Measurements from ENCODE around the gene SGSM2. TPM values are rescaled to one million over a fixed set of nuclear protein-coding genes. Genes with fewer than 3 reads are reported as not detected.

SGSM2 gene
- total and polyA plus RNA-seq, 8 donors, result 31.2 to 224 (median 56.0) TPM

DNA sequence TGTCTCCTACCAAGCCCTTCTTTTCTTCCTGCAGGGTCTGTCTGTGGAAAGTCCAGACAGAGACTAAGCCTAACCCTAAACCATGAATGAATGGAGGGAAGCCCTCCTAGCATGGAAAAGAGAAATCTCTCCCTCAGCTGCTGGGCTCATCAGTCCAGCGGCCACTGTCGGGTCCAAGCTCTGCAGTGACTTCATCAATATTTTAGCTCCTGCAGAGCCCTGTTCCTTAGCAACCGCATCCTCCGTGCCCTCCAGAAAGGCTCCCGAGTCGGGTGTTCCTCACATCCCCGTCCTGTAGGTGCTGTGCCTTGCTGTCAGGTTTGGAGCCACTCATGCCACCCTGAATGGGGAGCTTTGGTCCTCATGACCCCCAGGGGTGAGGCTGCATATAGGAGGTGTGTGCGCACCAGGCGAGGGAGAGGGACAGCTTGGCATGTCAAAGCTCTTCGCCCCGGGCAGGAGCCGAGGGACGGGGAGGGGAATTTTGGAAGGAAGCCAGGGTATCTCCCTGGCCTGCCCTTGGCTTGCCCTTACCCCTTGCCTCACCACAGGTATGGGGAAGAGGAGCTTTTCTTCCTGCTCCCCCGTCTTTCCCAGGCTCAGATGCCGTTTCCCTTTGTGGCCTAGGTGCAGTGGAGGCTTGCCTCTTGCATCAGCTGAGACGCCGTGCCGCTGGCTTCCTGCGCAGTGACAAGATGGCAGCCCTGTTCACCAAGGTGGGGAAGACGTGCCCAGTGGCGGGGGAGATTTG is 23.9 kb downstream of the SGSM2 start:
- intact Hi-C loops (cut with DNase I; ENCODE audit: low total_unique reads), result loop anchor here (10.0 kb wide), 1 partner anchor 54 kb away; no protein-coding TSS in a partner anchor
- no peak for DNase-seq
- TF ChIP-seq EP300 (IDR thresholded peaks at IDR 0.05) (no peak), POLR2AphosphoS5 (IDR thresholded peaks at IDR 0.05) (peak in 1 of 3 donors; percentile 18)
- no peak overlapping the region for H3K27ac ChIP-seq
- H3K27me3 ChIP-seq, result no peaks in the 10 kb centered on the region
- H3K9me3 ChIP-seq, result no peaks in the 10 kb centered on the region
- 57 to 78% (median 67%) methylated on average over 20 to 21 of the region's 21 CpGs for WGBS, 5 donors
- peaks cover 13 to 67% (median 46%) of the 10 kb centered on the region in 4 donors for H3K36me3 ChIP-seq
- no peak overlapping the region for H3K4me3 ChIP-seq
- peaks cover 10 to 31% (median 20%) of the 10 kb centered on the region in 4 donors for H3K4me1 ChIP-seq

DNA sequence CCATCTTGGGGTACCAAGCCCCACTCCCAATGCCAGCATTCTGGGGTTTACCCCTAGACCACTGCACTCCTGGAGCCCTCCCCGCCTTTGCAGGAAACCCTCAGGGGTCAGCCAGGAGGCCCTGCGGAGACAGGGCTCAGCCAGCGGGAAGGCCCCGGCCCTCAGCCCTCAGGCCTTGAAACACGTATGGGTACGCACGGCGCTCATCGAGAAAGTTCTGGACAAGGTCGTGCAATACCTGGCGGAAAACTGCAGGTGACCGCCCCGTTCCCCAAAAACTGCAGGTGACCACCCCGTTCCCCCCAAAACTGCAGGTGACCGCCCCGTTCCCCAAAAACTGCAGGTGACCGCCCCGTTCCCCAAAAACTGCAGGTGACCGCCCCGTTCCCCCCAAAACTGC is 24.7 kb downstream of the SGSM2 start:
- Histone ChIP-seq H3K27ac (no peak overlapping the region), H3K36me3 (peaks cover 13 to 75% (median 54%) of the 10 kb centered on the region in 4 donors), H3K27me3 (no peaks in the 10 kb centered on the region), H3K9me3 (no peaks in the 10 kb centered on the region), H3K4me3 (no peak overlapping the region), H3K4me1 (peaks cover 10 to 31% (median 20%) of the 10 kb centered on the region in 4 donors)
- intact Hi-C loops (cut with DNase I; ENCODE audit: low total_unique reads), result loop anchor here (10.0 kb wide), 1 partner anchor 53 kb away; no protein-coding TSS in a partner anchor
- no peak for DNase-seq
- TF ChIP-seq POLR2AphosphoS5 (IDR thresholded peaks at IDR 0.05) (no peak), EP300 (IDR thresholded peaks at IDR 0.05) (no peak), POLR2A (IDR thresholded peaks at IDR 0.05) (no peak)
- TF ChIP-seq, protein P1, sequence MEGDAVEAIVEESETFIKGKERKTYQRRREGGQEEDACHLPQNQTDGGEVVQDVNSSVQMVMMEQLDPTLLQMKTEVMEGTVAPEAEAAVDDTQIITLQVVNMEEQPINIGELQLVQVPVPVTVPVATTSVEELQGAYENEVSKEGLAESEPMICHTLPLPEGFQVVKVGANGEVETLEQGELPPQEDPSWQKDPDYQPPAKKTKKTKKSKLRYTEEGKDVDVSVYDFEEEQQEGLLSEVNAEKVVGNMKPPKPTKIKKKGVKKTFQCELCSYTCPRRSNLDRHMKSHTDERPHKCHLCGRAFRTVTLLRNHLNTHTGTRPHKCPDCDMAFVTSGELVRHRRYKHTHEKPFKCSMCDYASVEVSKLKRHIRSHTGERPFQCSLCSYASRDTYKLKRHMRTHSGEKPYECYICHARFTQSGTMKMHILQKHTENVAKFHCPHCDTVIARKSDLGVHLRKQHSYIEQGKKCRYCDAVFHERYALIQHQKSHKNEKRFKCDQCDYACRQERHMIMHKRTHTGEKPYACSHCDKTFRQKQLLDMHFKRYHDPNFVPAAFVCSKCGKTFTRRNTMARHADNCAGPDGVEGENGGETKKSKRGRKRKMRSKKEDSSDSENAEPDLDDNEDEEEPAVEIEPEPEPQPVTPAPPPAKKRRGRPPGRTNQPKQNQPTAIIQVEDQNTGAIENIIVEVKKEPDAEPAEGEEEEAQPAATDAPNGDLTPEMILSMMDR (IDR thresholded peaks at IDR 0.05), result no peak
- 95 to 99% (median 97%) methylated on average over 14 to 20 of the region's 20 CpGs for WGBS, 5 donors

DNA sequence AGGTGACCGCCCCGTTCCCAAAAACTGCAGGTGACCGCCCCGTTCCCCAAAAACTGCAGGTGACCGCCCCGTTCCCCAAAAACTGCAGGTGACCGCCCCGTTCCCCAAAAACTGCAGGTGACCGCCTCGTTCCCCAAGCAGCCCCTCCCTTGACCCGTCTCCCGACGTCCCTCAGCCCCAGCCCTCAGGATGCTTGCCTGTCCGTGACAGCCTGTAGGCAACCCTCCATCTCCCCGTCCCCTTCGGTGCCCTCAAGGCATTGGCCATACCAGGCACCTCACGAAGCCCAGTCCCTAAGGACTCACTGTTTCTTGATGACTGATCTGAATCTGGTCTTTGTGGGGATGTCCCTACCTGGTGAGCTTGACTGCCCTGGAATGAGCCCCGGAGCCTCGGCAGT is 25.1 kb downstream of the SGSM2 start:
- no peak for TF ChIP-seq EP300 (IDR thresholded peaks at IDR 0.05)
- TF ChIP-seq POLR2A (IDR thresholded peaks at IDR 0.05), result no peak
- TF ChIP-seq, protein P1 (IDR thresholded peaks at IDR 0.05), result no peak
- TF ChIP-seq POLR2AphosphoS5 (IDR thresholded peaks at IDR 0.05), result no peak
- 93 to 97% (median 96%) methylated on average over 19 of the region's 19 CpGs for WGBS, 5 donors
- H3K4me3 ChIP-seq, result no peak overlapping the region
- intact Hi-C loops (cut with DNase I; ENCODE audit: low total_unique reads), result loop anchor here (10.0 kb wide), 1 partner anchor 52 kb away; no protein-coding TSS in a partner anchor
- no peak for DNase-seq
- H3K4me1 ChIP-seq, result peaks cover 10 to 33% (median 21%) of the 10 kb centered on the region in 4 donors
- H3K9me3 ChIP-seq, result no peaks in the 10 kb centered on the region
- no peaks in the 10 kb centered on the region for H3K27me3 ChIP-seq
- H3K27ac ChIP-seq, result no peak overlapping the region
- H3K36me3 ChIP-seq, result peaks cover 13 to 79% (median 58%) of the 10 kb centered on the region in 4 donors

DNA sequence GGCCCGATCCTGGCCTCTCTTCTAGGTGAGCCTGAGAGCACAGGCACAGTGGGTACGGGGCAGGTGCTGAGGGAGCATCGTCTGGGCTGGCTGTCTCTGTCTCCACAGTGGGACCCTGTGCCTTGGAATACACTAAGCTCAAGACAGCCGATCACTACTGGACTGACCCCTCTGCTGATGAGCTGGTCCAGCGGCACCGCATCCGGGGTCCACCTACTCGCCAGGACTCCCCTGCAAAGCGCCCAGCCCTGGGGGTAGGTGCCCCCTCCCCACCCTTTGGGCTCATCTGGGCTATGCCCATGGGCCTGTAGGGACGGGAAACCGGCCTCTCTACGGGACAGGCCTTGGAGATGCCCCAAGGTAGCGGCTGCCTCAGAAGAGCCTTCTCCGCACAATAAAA is 25.6 kb downstream of the SGSM2 start:
- no peaks in the 10 kb centered on the region for H3K27me3 ChIP-seq
- no peak for DNase-seq
- TF ChIP-seq, protein P1 (IDR thresholded peaks at IDR 0.05), result no peak
- TF ChIP-seq EP300 (IDR thresholded peaks at IDR 0.05), result no peak
- TF ChIP-seq POLR2A (IDR thresholded peaks at IDR 0.05), result no peak
- no peak for TF ChIP-seq POLR2AphosphoS5 (IDR thresholded peaks at IDR 0.05)
- 94 to 97% (median 97%) methylated on average over 6 to 14 of the region's 14 CpGs for WGBS, 5 donors
- no peak overlapping the region for H3K4me3 ChIP-seq
- peaks cover 10 to 33% (median 23%) of the 10 kb centered on the region in 4 donors for H3K4me1 ChIP-seq
- H3K36me3 ChIP-seq, result peaks cover 13 to 81% (median 63%) of the 10 kb centered on the region in 4 donors
- no peaks in the 10 kb centered on the region for H3K9me3 ChIP-seq
- intact Hi-C loops (cut with DNase I; ENCODE audit: low total_unique reads), result loop anchor here (10.0 kb wide), 1 partner anchor 52 kb away; no protein-coding TSS in a partner anchor
- H3K27ac ChIP-seq, result no peak overlapping the region

Data from stomach (tissue), 9 donors.